ENCODE data around the gene NBEA. TPM values are rescaled to one million over a fixed set of nuclear protein-coding genes. Genes with fewer than 3 reads are reported as not detected.
"Not testable (repeated sequence)": the region's sequence is repeated elsewhere in the genome, so short reads cannot be mapped to it uniquely, and the experiment has no call there.

The NBEA gene
- total and polyA plus RNA-seq, 8 donors: 1.6 to 36.0 (median 7.7) TPM

DNA sequence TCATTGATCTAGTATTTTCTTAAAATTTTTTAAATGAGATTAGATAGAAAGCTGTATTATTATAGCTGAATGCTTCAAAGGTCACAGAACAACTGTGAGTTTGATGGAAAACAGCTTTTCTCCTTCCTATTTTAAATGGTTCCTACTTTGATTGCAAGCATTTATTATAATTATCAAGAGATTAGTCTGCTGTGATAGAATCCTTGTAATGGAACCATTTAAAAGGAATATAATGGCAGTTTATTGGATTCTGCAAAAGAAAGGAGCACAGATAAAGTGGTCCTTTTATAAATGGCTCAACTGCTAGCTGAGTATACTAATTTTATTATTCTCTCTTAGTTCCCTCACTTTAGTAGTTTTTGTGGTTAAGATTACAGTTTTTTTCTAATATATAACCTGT, 447.5 kb downstream of the NBEA start:
- Histone ChIP-seq H3K9me3 (no peaks in the 10 kb centered on the region), H3K4me1 (peaks cover 0 to 13% (median 0%) of the 10 kb centered on the region in 4 donors), H3K27ac (no peak overlapping the region), H3K36me3 (no peaks in the 10 kb centered on the region), H3K27me3 (no peaks in the 10 kb centered on the region), H3K4me3 (no peak overlapping the region)
- no peak for DNase-seq
- no peak for TF ChIP-seq POLR2AphosphoS5 (IDR thresholded peaks at IDR 0.05)
- intact Hi-C loops (cut with DNase I; ENCODE audit: low total_unique reads): no loop called here

DNA sequence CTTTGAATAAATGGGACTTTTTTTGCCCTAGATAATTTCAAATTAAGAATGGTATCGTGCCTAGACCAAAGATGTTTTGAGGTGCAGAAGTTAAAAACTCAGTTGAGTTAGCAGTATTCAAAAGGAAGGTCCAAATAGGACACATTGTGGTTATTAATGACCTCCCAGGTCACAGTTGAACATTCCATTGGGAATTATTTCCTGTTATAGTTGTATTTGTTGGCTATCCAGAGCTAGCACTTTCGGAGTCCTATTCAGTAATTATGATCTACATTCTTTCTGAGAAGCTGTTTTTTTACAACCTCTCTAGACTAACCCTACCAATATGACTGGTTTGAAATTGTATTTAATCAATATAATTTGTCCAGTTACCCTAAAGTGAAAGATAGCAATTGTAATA, 450.7 kb downstream of the NBEA start:
- H3K36me3 ChIP-seq: no peaks in the 10 kb centered on the region
- WGBS, 5 donors: 83 to 92% (median 86%) methylated on average over 2 of the region's 2 CpGs
- no peak overlapping the region for H3K4me3 ChIP-seq
- peaks cover 0 to 3% (median 0%) of the 10 kb centered on the region in 4 donors for H3K9me3 ChIP-seq
- intact Hi-C loops (cut with DNase I; ENCODE audit: low total_unique reads): no loop called here
- no peak overlapping the region for H3K27ac ChIP-seq
- no peak for DNase-seq
- no peaks in the 10 kb centered on the region for H3K27me3 ChIP-seq
- TF ChIP-seq, protein P1, sequence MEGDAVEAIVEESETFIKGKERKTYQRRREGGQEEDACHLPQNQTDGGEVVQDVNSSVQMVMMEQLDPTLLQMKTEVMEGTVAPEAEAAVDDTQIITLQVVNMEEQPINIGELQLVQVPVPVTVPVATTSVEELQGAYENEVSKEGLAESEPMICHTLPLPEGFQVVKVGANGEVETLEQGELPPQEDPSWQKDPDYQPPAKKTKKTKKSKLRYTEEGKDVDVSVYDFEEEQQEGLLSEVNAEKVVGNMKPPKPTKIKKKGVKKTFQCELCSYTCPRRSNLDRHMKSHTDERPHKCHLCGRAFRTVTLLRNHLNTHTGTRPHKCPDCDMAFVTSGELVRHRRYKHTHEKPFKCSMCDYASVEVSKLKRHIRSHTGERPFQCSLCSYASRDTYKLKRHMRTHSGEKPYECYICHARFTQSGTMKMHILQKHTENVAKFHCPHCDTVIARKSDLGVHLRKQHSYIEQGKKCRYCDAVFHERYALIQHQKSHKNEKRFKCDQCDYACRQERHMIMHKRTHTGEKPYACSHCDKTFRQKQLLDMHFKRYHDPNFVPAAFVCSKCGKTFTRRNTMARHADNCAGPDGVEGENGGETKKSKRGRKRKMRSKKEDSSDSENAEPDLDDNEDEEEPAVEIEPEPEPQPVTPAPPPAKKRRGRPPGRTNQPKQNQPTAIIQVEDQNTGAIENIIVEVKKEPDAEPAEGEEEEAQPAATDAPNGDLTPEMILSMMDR (IDR thresholded peaks at IDR 0.05): no peak
- TF ChIP-seq EP300 (IDR thresholded peaks at IDR 0.05) (no peak), POLR2AphosphoS5 (IDR thresholded peaks at IDR 0.05) (no peak), POLR2A (IDR thresholded peaks at IDR 0.05) (no peak)
- peaks cover 0 to 13% (median 0%) of the 10 kb centered on the region in 4 donors for H3K4me1 ChIP-seq

DNA sequence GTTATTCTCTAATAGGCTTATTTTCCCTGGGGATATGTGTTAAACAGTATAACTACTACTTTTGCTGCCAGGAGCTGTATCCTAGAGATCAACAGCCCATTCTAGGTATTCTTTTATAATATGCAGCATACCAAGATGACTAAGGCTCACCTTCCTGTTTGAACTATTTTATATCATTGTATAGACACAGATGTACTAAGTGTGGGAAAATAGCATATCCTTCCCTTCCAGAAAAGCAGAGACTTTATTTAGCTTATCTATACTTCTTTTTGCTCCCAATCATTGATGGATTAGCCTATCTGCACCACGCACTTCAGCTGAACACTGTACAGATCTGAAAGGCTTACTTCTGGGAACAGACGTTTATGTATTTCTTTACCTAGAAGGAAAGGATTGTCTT, 451.8 kb downstream of the NBEA start:
- TF ChIP-seq EP300 (IDR thresholded peaks at IDR 0.05) (no peak), POLR2A (IDR thresholded peaks at IDR 0.05) (no peak), POLR2AphosphoS5 (IDR thresholded peaks at IDR 0.05) (no peak)
- TF ChIP-seq, protein P1 (IDR thresholded peaks at IDR 0.05): no peak
- intact Hi-C loops (cut with DNase I; ENCODE audit: low total_unique reads): no loop called here
- no peak overlapping the region for H3K27ac ChIP-seq

DNA sequence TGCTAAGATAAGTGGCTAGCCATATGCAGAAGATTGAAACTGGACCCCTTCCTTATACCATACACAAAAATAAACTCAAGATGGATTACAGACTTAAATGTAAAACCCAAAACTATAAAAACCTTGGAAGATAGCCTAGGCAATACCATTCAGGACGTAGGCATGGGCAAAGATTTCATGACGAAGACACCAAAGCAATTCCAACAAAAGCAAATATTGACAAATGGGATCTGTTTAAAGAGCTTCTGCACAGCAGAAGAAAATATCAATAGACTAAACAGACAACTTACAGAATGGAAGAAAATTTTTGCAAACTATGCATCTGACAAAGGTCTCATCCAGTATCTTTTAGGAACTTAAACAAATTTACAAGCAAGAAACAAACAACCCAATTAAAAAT, 466.2 kb downstream of the NBEA start:
- H3K27ac ChIP-seq; intact Hi-C loops (cut with DNase I; ENCODE audit: low total_unique reads); H3K9me3 ChIP-seq; H3K36me3 ChIP-seq; H3K27me3 ChIP-seq; H3K4me3 ChIP-seq; H3K4me1 ChIP-seq; DNase-seq: not testable (repeated sequence)
- WGBS, 5 donors: 69 to 92% (median 79%) methylated on average over 2 of the region's 2 CpGs

More for the DNA sequence above, 451.8 kb downstream of the NBEA start:
- H3K27me3 ChIP-seq: no peaks in the 10 kb centered on the region
- no peak overlapping the region for H3K4me3 ChIP-seq
- 34 to 56% (median 41%) methylated on average over 2 of the region's 2 CpGs for WGBS, 5 donors
- no peaks in the 10 kb centered on the region for H3K36me3 ChIP-seq
- peaks cover 0 to 4% (median 0%) of the 10 kb centered on the region in 4 donors for H3K4me1 ChIP-seq
- peaks cover 0 to 11% (median 7%) of the 10 kb centered on the region in 4 donors for H3K9me3 ChIP-seq
- DNase-seq: no peak

DNA sequence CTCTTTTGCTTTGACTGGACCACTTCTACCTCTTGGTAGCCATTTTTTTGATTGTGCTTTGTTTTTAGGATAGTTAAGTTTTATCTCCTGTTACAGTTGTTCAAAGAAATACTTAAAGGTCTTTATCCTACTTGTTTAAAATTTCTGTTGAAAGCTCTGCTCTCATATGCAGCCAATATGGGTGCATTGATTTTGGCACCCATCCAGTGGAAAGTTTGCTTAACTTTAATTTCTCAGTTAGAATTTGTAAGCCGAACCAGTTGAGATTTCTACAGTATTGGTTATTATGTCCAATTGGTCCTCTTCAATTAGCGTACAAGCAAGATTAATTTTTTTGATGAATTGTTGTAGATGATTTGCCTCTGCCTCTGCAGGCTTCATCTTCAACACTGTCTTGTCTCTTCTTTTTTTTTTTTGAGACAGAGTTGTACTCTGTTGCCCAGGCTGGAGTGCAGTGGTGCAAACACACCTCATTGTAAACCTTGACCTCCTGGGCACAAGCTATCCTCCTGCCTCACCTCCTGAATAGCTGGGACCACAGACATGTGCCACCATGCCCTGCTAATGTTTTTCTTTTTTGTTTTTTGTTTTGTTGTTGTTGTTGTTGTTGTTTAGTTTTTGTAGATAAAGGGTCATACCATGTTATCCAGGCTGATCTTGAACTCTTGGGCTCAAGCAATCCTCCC, 469.1 kb downstream of the NBEA start:
- Histone ChIP-seq H3K27me3 (no peaks in the 10 kb centered on the region), H3K27ac (no peak overlapping the region), H3K9me3 (peaks cover 0 to 4% (median 0%) of the 10 kb centered on the region in 4 donors), H3K4me3 (no peak overlapping the region), H3K36me3 (no peaks in the 10 kb centered on the region), H3K4me1 (no peaks in the 10 kb centered on the region)
- intact Hi-C loops (cut with DNase I; ENCODE audit: low total_unique reads): no loop called here
- no peak for DNase-seq
- TF ChIP-seq POLR2A (IDR thresholded peaks at IDR 0.05): no peak
- TF ChIP-seq POLR2AphosphoS5 (IDR thresholded peaks at IDR 0.05): no peak
- TF ChIP-seq, protein P1 (IDR thresholded peaks at IDR 0.05): no peak
- TF ChIP-seq EP300 (IDR thresholded peaks at IDR 0.05): no peak
- 65 to 86% (median 73%) methylated on average over 2 of the region's 2 CpGs for WGBS, 5 donors

All from stomach (tissue), 9 donors.